ENCODE measurements around the gene NBPF1.
"Not testable (repeated sequence)": the region's sequence is repeated elsewhere in the genome, so short reads cannot be mapped to it uniquely, and the experiment has no call there.

Gene NBPF1

GRCh38 chr1:16605532-16606505 is 7.5 kb downstream of the NBPF1 start:
- DNase-seq, result no peak

GRCh38 chr1:16605213-16605525 is 8.2 kb downstream of the NBPF1 start:
- DNase-seq, result no peak

GRCh38 chr1:16604514-16605212 is 8.7 kb downstream of the NBPF1 start:
- not testable (repeated sequence) for DNase-seq

GRCh38 chr1:16603623-16604022 is 9.7 kb downstream of the NBPF1 start:
- not testable (repeated sequence) for DNase-seq

- DNase-seq, result not testable (repeated sequence)
Measured at GRCh38 chr1:16602336-16603011, 10.9 kb downstream of the NBPF1 start.

GRCh38 chr1:16600855-16601786 is 12.2 kb downstream of the NBPF1 start:
- DNase-seq, result not testable (repeated sequence)

- not testable (repeated sequence) for DNase-seq
Measured at GRCh38 chr1:16599326-16599725, 14.0 kb downstream of the NBPF1 start.

- DNase-seq, result not testable (repeated sequence)
Measured at GRCh38 chr1:16595216-16595615, 18.1 kb downstream of the NBPF1 start.

GRCh38 chr1:16591845-16592244 is 21.5 kb downstream of the NBPF1 start:
- not testable (repeated sequence) for DNase-seq

- not testable (repeated sequence) for DNase-seq
Measured at GRCh38 chr1:16588081-16588480, 25.3 kb downstream of the NBPF1 start.

GRCh38 chr1:16587639-16588038 is 25.7 kb downstream of the NBPF1 start:
- not testable (repeated sequence) for DNase-seq

GRCh38 chr1:16565324-16565723 is 48.0 kb downstream of the NBPF1 start:
- DNase-seq, result not testable (repeated sequence)

GRCh38 chr1:16561035-16561434 is 52.3 kb downstream of the NBPF1 start:
- DNase-seq, result not testable (repeated sequence)

- not testable (repeated sequence) for DNase-seq
Measured at GRCh38 chr1:16560498-16560897, 52.9 kb downstream of the NBPF1 start.

GRCh38 chr1:16559688-16560087 is 53.7 kb downstream of the NBPF1 start:
- DNase-seq, result not testable (repeated sequence)

- not testable (repeated sequence) for DNase-seq
Measured at GRCh38 chr1:16557034-16557433, 56.3 kb downstream of the NBPF1 start.

GRCh38 chr1:16553244-16553643 is 60.1 kb downstream of the NBPF1 start:
- not testable (repeated sequence) for DNase-seq

GRCh38 chr1:16550212-16550918 is 63.0 kb downstream of the NBPF1 start:
- not testable (repeated sequence) for DNase-seq

- DNase-seq, result not testable (repeated sequence)
Measured at GRCh38 chr1:16549545-16549944, 63.8 kb downstream of the NBPF1 start.

- DNase-seq, result not testable (repeated sequence)
Measured at GRCh38 chr1:16547502-16548241, 65.7 kb downstream of the NBPF1 start.

Measured in T-helper 2 cell (primary cell).